Stimulated activated CD8-positive, alpha-beta memory T cell treated with anti-CD3 and anti-CD28 coated beads, Interleukin-12 subunit alpha, Interleukin-12 subunit beta, amount 100 ng/mL, for 1 hour (primary cell): ENCODE results near the gene PCNX1.

Experiments
- DNase-seq: peaks from one replicate; pipeline ENCODE4 v3.0.0-alpha.2; 2020; ENCODE audit warnings: low read depth

Gene PCNX1

DNA sequence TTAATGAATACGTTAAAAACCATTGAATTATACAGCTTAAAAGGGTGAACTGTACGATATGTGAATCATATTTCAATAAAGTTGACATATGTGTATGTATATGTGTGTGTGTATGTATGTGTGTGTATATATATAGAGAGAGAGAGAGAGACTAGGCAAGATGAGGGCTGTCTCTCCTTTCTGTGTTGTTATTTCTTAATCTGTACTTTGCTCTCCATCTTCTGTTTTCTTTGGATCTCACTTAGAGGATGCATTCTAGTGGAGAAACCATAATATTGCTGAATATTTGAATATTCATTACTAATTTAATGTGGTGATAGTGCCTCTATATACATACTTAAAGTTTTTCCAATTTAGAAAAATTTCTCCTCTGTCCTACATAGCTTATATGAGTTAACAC, 50.5 kb downstream of the PCNX1 start:
- DNase-seq, result no peak

DNA sequence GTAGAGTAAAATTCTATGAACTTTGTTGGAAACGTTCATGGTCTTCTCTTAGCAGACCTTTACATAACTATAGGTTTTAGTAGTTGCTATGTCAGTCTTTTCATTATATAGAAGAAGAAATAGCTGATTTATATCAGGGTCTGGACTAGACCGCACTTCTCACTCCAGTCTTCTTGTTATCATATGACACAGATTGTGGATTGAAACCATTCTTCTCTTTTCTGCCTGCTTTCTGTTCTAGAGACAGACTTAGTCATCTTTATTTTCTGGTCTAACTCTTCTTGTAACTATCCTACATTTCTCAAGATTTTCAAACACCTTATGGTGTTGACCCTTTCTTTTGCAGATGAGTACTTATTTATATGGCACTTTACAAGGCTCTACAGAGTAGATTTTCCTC, 55.7 kb downstream of the PCNX1 start:
- no peak for DNase-seq

DNA sequence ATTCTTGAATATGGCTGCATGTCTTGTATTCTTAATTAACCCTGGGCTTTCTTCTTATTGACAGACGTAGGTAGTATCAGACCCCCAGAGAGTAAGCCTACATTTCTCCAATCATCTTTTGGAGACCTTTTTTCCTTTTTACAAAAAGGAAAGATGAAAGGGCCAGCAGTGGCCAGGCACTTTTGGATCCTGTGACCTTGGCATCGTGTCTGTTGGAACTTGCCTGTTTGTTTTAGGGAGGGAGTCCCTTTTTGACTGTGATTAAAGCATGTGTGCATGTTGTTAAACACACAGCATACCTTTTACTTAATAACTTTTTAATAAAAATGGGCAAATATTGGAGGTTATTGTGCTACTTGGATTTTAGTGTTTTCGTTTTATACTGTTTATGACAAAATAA, 57.2 kb downstream of the PCNX1 start:
- DNase-seq, result no peak

DNA sequence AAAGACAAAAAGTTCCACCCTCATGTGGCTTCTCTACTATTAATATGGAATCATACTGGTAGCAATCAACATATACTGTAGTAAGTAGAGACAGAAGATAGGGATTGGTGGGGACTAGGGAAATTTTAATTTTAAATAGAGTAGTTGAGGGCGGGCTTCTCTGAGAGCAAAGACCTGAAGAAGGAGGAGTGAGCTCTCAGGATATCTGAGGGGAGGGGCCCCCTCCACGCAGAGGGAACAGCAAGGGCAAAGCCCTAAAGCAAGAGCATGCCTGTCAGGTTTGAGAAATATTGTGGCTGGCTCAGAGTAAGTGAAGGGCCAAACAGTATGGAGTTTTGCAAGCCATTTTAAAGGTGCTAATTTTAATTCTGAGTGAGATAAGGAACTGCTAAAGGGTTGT, 64.3 kb downstream of the PCNX1 start:
- DNase-seq, result no peak

DNA sequence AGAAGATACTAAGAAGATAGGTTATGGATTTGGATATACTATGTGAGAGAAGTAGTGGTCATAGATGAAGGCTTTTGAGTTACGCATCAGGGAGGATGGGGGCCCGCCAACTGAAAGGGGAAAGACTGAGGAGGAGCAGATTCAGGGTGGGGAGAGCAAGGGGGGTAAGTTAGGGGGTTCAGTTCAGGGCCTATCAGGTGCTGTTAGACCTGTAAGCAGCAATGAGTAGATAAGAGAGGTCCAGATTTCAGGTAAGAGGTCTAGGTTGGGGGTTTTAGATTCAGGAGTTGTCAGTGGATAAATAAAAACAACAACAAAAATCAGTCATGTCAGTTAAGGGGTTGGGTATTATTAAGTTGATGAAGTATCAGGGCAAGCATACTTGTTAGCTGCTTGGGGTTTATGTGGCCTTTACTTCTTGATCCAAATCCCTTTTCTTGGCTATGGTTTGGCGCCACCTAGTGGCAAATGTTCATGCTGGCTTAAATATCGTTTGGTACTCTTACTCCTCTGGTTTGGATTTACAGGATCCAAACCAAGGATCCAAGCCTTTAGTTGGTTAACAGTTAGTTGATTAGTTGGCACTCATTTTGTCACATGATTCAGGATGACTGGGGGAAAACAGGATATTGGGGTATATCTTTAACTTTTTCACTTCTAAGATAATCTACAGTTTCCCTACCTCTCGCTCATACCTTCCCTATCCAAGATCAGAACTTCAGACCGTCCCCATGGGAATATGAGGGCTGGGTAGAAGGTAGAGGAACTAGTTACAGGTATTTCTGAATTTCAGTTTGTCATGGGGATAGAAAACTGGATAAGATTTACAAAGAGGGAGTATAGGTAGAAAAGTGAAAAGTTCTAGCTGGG, 65.1 kb downstream of the PCNX1 start:
- DNase-seq, result peak; percentile 80

GRCh38 chr14:70976591-70976990, 69.3 kb downstream of the PCNX1 start:
- DNase-seq, result no peak

GRCh38 chr14:70981000-70981952, 74.0 kb downstream of the PCNX1 start:
- no peak for DNase-seq

DNA sequence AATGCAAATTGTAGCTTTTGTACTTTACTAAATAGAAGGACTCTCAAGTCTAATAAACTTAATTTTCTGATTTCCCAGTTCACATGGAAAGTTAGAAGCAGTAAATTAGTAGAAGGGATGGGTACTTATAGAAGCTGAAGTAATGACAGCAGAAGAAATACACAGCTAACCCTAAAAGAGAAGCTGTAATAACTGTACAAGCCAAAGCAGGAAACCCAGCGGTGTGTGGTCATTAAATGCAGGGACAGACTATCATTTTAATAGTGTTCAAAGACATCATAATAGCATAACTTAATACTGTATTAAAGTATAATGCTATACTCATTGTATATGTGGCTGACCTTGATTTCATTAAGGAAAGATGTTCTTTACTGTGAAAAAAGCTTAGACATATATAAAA, 74.9 kb downstream of the PCNX1 start:
- DNase-seq, result no peak

DNA sequence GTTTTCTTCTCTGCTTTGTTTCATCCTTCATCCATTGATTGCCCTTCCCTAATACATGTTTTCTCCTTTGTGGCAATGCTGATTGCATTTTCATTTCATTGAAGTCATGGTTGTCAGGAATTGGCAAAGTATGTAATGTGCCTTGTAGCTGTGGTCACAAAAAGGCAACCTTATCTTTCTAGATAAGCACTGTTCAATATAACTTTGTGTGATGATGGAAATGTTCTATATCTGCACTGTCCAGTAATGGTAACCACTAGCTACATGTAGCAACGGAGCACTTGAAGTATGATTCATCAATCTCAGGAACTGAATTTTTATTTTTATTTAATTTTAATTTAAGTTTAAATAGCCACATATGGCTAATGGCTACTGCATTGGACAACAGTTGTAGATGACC, 79.8 kb downstream of the PCNX1 start:
- no peak for DNase-seq

DNA sequence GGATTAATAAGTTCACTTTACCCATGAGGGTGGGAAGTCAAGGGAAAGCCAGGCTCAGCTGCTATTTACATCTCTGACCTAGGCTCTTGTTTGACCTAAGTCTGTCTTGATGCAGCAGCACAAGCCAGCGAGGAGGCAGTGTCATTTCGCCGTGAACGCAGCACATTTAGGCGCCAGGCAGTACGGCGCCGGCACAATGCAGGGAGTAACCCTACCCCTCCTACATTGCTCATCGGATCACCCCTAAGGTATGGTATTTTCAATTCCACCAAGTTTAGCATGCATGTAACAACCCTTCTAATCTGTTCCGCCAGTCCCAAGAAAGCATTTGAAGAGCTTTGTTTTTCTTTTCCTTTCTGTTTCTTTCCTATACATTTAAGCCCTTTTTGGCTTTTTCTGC, 81.2 kb downstream of the PCNX1 start:
- DNase-seq, result no peak

- DNase-seq, result no peak
These were observed 86.7 kb downstream of the PCNX1 start for GRCh38 chr14:70993931-70994330.

DNA sequence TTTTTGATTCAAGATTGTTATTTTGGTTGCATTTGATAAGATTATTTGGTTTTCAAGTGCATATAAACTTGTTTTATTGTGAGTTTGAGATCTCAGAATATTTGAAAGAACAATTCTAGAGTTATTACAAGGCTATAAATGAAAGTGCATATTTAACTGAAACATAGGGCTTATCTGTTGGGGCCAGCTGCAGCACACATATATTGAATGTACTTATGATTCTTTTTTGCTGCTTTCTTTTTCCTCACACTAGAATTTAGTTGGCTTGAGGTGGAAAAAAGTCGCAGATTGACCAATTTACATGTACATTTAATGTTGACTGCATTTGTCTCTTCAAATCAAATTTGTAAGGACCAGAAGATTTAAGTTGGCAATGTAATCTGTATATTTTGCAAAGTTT, 88.0 kb downstream of the PCNX1 start:
- no peak for DNase-seq

GRCh38 chr14:70995671-70996070, 88.4 kb downstream of the PCNX1 start:
- DNase-seq, result no peak

DNA sequence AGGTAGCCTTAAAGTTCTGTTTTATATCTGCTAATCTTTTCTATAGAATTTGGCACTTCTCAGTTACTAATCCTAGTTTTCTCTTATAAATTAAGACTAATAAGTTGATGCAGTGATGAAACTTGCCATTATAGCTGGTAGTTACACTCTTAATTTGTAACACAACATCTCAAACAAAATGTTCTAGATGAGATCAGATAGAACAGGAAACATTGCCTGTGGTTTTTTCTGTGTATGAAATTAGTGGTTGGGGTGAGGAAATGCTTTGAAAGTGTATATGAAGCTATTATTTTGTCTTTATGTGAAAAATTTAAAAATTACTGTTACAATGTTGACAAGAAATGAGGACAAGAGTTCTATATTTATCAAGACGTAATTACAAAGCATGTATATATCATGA, 91.9 kb downstream of the PCNX1 start:
- DNase-seq, result no peak

GRCh38 chr14:71000091-71000490, 92.8 kb downstream of the PCNX1 start:
- DNase-seq, result no peak

DNA sequence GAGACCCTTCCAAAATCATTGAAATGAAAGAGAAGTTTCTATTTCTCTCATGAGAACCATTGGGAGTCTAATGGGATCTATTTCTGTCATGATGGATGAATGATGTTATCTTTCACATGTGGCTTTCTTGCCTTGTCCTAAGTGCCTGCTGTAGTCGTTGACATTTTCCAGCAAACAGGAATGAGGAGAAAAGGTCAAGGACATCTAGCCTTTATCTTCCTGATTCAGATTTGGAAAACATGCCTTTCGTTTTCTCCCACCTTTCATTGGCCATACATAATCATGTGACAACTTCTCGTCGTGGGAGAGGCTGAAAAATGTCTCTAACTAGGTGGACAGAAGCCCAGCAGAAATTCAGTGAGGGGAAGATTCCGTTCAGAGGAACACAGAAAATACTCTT, 94.5 kb downstream of the PCNX1 start:
- no peak for DNase-seq

- no peak for DNase-seq
These were observed 95.9 kb downstream of the PCNX1 start for GRCh38 chr14:71003156-71003555.

DNA sequence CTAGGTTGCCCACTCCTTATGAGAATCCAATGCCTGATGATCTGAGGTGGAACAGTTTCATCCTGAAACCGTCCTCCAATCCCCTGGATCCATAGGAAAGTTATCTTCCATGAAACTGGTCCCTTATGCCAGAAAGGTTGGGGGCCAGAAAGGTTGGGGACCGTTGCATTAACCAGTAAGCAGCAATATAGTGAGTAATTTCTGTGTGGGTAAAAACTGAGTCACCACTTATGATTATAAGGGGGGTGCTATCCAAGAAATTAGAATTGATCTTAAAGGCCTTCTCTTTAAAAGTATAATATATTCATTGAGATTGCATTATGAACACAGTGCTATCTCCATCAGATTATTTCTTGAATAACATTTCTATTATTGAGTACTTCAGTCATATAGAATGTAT, 97.2 kb downstream of the PCNX1 start:
- no peak for DNase-seq

GRCh38 chr14:71005076-71005475, 97.8 kb downstream of the PCNX1 start:
- DNase-seq, result no peak

GRCh38 chr14:71006200-71006563, 98.9 kb downstream of the PCNX1 start:
- no peak for DNase-seq

DNA sequence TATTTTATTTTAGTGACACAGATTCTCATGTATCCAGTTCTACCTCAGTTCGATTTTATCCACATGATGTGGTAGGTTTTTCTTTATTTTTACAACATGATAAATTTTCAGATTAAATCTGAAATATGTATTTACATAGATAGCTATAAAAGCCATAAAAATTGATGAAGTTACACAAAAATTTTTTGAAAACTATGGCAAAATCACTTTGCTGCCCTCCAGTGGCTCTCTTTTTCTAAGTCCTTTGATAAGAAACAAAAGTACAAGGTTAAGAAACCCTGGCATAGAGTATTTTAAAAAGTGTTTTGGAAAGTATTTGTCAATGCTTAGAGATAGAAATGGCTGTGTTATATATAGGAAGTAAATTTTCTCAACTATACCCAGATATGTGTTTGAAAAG, 104.2 kb downstream of the PCNX1 start:
- DNase-seq, result no peak

- DNase-seq, result no peak
These were observed 105.6 kb downstream of the PCNX1 start for GRCh38 chr14:71012888-71013287.

DNA sequence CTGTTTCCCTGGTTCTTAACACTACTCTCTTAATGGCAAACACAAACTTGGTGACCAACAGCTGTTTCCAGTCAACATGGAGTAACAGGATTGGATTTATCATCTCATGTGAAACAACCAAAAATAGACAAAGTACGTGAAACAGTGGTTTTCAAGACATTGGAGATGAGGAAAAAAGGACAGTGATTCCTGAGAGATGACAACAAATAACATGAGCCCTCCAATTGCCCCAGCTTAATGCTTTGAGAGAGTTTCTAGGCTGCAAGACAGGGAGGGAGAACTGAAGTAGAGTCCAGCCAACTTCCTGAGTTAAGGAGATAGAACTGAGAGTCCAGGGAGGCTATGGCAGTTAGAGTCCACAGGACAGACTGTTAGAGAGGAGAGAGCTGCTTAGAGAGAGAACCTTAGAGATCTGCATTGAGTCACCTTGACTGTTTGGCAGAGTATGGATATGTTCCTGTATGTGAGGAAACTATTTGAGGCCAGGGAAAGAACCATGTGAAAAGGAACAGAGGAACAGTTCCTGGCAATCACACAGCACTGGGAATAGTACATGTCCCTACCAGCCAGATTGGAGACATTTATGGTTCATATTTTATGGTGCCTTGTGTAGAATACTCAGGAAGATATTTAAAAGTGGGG, 106.4 kb downstream of the PCNX1 start:
- no peak for DNase-seq
